K562 (cell line): ENCODE data around the gene CYP46A1.

Experiments
- CTCF ChIP-seq, 3 experiments: IDR thresholded peaks in 2 of 3; conservative IDR thresholded peaks in 1 of 3; 2 replicates each; pipeline ENCODE4 v1.5.1; 2011 to 2012; ENCODE audit warnings: low read length in 3 of 3, mild to moderate bottlenecking in 3 of 3, control low read depth in 2 of 3, improper control_type of control experiment in 1 of 3, inconsistent platforms in 1 of 3, low read depth in 1 of 3, mixed read lengths in 1 of 3, moderate library complexity in 1 of 3; ENCODE audit not compliant: insufficient read depth in 2 of 3
- ELK1 ChIP-seq: sonication (generic); formaldehyde crosslinking; IDR thresholded peaks from 2 replicates; pipeline ENCODE4 v1.8.1; 2022; ENCODE audit warnings: missing genetic modification reagents
- EZH2 ChIP-seq: IDR thresholded peaks from 2 replicates; pipeline ENCODE4 v1.6.1; 2012; ENCODE audit warnings: low read depth, mild to moderate bottlenecking, inconsistent platforms, low read length, borderline replicate concordance
- HDGF ChIP-seq: fragments of 450-650 bp; IDR thresholded peaks from 2 replicates; pipeline ENCODE4 v1.6.1; 2016
- HMG20A ChIP-seq: fragments of 450-650 bp; formaldehyde crosslinking; conservative IDR thresholded peaks from 2 replicates; pipeline ENCODE4 v1.4.0; 2020; ENCODE audit warnings: mild to moderate bottlenecking, mixed read lengths
- POLR2AphosphoS5 ChIP-seq: IDR thresholded peaks from 2 replicates; pipeline ENCODE4 v1.6.1; 2011; ENCODE audit warnings: mild to moderate bottlenecking, low read depth, low read length, moderate library complexity; ENCODE audit not compliant: control insufficient read depth, insufficient read depth
- RNF2 ChIP-seq: sonication (generic); IDR thresholded peaks from 2 replicates; pipeline ENCODE4 v1.6.1; 2016
- TAF9B ChIP-seq: fragments of 450-650 bp; IDR thresholded peaks from 2 replicates; pipeline ENCODE4 v1.6.1; 2018; ENCODE audit warnings: mild to moderate bottlenecking; ENCODE audit not compliant: partially characterized antibody
- ZNF232 ChIP-seq: sonication (generic); formaldehyde crosslinking; IDR thresholded peaks from 2 replicates; pipeline ENCODE4 v1.8.0; 2022; ENCODE audit warnings: mild to moderate bottlenecking, missing genetic modification reagents
- TF ChIP-seq, protein P1 (sequence below), 2 experiments: fragments of 450-650 bp in 1 of 2; sonication (generic) in 1 of 2; formaldehyde crosslinking in 1 of 2; IDR thresholded peaks; 2 replicates each; pipeline versions ENCODE4 v1.7.1 to v1.9.0; 2016 to 2022; ENCODE audit warnings: inconsistent platforms in 1 of 2, mild to moderate bottlenecking in 1 of 2, missing genetic modification reagents in 1 of 2

GRCh38 chr14:99772371-99773283, 88.5 kb downstream of the CYP46A1 start:
- TF ChIP-seq POLR2AphosphoS5 (no peak), RNF2 (no peak), CTCF (IDR thresholded peaks at IDR 0.05 in 2 of 3, conservative IDR thresholded peaks at IDR 0.05 in 1 of 3; ENCODE audit: insufficient read depth in 2 of 3, low read depth in 1 of 3, low read length in 3 of 3) (no peak), TAF9B (no peak), ZNF232 (no peak), ELK1 (CRISPR knock-in tag) (no peak), HMG20A (no peak), EZH2 (no peak), HDGF (no peak)
- TF ChIP-seq, protein P1, sequence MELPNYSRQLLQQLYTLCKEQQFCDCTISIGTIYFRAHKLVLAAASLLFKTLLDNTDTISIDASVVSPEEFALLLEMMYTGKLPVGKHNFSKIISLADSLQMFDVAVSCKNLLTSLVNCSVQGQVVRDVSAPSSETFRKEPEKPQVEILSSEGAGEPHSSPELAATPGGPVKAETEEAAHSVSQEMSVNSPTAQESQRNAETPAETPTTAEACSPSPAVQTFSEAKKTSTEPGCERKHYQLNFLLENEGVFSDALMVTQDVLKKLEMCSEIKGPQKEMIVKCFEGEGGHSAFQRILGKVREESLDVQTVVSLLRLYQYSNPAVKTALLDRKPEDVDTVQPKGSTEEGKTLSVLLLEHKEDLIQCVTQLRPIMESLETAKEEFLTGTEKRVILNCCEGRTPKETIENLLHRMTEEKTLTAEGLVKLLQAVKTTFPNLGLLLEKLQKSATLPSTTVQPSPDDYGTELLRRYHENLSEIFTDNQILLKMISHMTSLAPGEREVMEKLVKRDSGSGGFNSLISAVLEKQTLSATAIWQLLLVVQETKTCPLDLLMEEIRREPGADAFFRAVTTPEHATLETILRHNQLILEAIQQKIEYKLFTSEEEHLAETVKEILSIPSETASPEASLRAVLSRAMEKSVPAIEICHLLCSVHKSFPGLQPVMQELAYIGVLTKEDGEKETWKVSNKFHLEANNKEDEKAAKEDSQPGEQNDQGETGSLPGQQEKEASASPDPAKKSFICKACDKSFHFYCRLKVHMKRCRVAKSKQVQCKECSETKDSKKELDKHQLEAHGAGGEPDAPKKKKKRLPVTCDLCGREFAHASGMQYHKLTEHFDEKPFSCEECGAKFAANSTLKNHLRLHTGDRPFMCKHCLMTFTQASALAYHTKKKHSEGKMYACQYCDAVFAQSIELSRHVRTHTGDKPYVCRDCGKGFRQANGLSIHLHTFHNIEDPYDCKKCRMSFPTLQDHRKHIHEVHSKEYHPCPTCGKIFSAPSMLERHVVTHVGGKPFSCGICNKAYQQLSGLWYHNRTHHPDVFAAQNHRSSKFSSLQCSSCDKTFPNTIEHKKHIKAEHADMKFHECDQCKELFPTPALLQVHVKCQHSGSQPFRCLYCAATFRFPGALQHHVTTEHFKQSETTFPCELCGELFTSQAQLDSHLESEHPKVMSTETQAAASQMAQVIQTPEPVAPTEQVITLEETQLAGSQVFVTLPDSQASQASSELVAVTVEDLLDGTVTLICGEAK (IDR thresholded peaks at IDR 0.05): no peak
- TF ChIP-seq, protein P1 (CRISPR knock-in tag; IDR thresholded peaks at IDR 0.05): no peak
